Activated CD8-positive, alpha-beta memory T cell treated with anti-CD3 and anti-CD28 coated beads for 1 hour (primary cell): ENCODE results near the gene SYNPO2.
"Not testable (repeated sequence)": the region's sequence is repeated elsewhere in the genome, so short reads cannot be mapped to it uniquely, and the experiment has no call there.

Source experiments
- DNase-seq, 2 donors: peaks; one replicate each; pipeline ENCODE4 v3.0.0-alpha.2; 2020; ENCODE audit warnings: low read depth in 1 of 2; ENCODE audit errors: extremely low read depth in 1 of 2

The SYNPO2 gene

GRCh38 chr4:118877797-118878196 lies 10.9 kb upstream of the SYNPO2 start:
- DNase-seq, result no peak

- DNase-seq, result not testable (repeated sequence)
Observed at GRCh38 chr4:118878507-118878906, 10.1 kb upstream of the SYNPO2 start.

DNA sequence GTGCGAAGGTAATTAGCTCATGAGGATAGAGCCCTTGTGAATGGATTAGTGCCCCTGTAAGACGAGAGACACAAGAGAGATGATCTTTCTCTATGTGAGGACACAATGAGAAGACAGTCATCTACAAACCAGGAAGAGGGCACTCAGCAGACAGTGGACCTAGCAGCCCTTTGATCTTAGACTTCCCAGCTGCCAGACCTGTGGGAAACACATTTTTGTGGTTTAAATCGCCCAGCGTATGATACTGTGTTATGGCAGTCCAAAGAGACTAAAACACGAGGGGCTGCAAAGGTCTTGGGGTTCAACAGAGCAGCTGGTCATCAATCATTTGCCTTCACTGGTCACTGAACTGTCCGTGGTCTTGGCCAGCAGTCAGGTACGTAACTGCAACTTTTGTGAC lies 9.2 kb upstream of the SYNPO2 start:
- no peak for DNase-seq

GRCh38 chr4:118881512-118882146 lies 7.0 kb upstream of the SYNPO2 start:
- no peak for DNase-seq

DNA sequence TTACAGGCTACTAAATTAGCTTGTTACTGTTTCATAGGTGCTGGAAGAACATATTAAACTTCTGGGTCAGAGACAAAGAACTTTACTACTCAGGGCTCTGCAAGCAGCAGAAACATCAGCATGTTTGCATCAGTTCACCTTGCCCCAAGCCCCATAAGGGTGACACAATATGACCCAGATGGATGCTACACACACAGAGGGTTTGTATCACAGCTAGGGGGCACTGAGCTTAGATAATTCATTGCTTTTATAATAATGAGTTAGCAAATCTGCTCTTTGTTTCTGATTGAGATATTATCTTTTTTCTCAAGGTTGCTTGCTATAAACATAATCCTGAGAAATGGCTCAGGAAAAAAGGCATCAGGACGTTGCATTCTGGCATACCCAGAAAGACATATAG lies 4.8 kb upstream of the SYNPO2 start:
- DNase-seq, result no peak

GRCh38 chr4:118884716-118885115 lies 3.9 kb upstream of the SYNPO2 start:
- no peak for DNase-seq

DNA sequence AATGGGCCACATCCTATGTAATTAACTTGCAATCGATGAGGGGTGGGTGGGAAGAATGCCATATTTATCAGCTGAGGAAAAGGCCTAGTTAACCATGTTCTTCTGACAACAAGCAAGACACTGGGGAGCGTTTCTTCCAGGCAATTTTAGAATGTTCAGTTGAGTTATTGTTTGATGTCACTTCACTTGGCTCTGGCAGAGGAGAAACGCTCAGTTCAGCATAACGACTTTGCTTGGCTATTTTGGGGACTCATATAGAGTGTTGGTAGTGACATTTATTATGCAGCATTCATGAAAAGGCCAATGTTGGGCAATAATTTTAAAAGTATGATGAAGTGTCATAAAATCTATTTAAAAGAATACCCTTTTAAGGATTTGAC lies 648 bp downstream of the SYNPO2 start:
- no peak for DNase-seq

- DNase-seq, result no peak
Observed at GRCh38 chr4:118894034-118894433, 5.4 kb downstream of the SYNPO2 start.

DNA sequence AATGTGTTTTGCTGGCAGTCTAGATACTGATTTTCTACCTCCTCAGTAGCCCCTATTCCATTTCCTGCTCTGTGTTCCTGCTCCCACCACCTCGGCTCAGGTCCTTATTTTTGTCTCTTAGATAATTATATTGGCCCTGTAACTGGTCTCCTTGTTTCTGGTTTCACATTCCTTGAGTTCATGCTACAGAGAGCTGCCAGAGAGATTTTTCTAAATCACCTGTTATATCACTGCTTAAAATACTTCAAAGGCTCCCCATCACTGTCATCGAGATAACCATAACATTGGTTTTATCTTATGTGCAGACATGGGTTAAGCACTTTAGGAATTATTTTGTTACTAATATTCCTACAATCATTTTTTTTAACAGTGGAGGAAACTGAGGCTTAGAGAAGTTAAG lies 9.6 kb downstream of the SYNPO2 start:
- DNase-seq, result no peak

DNA sequence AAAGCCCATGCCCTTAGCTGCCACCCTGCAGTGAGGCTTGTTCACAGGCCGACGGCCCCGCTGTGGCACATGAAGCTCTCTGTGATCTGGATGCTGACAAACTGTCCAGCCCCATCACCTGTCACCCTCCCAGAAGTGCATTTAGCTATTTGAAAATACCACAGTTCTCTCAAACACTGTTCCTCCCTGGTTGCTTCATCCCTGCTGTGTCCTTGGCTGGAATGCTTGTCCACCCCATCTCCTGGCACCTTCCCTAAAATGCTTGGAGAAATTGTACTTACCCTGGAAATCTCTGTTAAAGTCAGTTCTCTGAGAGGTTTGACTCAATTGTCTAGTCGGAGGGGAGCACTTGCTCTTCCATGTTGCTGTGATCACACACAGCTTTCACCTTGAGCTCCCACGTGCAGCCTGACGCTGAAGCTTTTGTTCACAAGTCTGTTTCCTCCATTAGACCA lies 10.1 kb downstream of the SYNPO2 start:
- DNase-seq, result no peak

- DNase-seq, result no peak
Observed at GRCh38 chr4:118904418-118904817, 15.8 kb downstream of the SYNPO2 start.

DNA sequence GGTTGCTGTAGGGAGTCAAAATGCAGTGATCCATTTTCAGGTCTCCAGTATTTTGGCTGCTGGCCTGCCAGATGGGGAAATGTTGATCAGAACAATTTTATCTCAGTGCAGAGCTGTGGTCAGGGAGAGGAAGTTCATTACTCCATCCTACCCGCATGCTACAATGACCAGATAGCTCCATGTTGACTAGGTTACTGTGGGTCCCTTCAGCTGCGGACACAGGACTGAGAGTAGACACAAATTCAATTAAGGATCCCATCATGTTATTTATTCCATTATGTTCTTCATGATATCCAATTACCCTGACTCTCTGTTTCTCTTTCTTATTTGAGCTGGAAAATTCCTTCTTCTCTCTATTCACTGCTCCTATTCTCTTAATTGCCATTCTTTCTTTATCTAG lies 16.3 kb downstream of the SYNPO2 start:
- no peak for DNase-seq

GRCh38 chr4:118905566-118905965 lies 16.9 kb downstream of the SYNPO2 start:
- DNase-seq, result no peak

DNA sequence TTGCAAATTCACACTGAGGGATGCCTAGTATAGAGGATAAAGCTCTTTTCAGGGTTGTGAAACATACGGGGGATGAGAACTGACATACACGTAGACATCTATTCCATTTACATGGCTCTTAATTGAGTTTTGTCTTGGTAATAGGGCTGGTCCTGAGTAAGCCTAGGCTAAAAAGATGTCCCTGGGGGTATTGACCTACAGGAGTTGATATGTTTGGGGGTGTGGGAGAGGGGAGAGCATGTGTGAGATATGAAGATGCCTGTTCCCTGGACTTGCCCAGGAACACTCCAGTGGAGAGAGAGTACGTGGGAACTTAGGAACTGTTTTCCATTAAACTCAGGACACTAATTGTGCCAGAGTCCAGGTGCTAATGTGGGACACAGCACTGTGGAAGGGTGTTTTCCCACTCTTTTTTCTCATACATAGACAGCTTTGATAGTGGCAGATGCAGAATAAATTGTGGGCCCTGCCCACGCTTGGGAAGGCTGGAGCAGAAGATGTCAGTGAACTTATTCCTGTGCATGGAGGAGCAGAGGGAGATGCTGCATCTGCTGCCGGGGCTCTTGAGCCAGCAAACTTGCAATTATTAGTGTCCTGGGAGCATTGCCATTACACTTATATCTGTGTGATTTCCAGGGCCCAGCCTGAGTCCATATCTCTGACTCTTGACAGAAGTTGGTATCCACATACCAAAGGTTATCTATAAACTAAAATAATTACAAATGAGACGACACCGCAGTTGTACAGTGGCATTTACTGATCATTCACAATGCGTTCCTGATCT lies 20.7 kb downstream of the SYNPO2 start:
- DNase-seq, result no peak

DNA sequence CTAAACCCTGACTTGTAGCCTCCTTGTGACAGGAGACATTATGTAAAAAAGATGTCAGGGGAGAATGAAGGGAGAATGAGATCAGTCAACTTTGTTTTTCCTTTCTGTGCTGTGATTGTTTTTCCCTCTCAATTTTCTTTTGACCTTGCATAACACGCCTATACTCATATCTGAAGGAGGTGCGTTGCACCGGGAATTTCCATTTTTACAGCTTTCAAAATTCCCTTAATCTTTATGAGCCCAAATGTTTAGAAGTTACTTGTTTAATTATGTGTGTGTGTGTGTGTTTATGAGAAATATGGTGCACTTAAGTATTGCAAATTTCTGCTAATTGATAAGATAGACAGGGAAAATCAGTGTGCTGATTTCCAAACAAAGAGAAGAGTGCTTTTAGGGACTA lies 21.6 kb downstream of the SYNPO2 start:
- DNase-seq, result no peak

DNA sequence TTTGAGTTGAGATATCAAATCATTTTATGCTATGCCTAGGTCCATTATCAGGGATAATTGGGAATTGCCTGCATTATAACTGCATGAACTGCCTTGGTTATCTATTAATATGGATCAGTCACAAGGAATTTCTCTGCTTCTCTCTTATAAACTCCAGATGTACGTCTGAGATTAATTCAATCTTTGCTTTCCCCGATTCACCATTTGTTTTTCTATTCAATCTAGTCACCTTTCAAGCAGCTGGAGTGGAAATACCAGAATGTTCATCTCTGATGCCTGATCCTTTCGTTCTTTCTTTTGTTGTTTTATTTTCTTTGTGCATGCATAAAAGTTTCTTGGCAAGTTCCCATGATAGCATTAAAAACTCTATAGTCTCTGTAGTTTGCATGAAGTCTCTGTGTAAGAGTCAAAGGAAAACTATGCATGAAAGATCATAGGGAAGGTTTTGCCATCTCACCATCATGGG lies 22.6 kb downstream of the SYNPO2 start:
- no peak for DNase-seq

DNA sequence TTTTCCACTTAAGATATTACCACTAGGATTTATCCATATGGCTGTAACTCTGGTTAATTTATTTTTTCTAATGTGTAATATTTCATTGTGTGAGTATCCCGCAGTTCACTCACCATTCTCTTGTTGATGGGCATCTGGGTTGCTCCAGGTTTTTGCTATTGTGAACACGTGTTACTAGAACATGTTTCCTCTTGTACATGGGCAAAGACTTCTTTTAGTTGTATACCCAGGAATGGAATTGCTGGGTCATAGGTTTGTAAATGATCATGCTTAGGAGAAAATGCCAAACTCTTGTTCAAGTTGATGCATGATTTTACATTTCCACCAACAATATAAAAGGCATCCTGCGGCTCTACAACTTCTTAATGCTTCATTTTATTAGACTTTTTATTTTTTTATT lies 26.8 kb downstream of the SYNPO2 start:
- DNase-seq, result no peak

DNA sequence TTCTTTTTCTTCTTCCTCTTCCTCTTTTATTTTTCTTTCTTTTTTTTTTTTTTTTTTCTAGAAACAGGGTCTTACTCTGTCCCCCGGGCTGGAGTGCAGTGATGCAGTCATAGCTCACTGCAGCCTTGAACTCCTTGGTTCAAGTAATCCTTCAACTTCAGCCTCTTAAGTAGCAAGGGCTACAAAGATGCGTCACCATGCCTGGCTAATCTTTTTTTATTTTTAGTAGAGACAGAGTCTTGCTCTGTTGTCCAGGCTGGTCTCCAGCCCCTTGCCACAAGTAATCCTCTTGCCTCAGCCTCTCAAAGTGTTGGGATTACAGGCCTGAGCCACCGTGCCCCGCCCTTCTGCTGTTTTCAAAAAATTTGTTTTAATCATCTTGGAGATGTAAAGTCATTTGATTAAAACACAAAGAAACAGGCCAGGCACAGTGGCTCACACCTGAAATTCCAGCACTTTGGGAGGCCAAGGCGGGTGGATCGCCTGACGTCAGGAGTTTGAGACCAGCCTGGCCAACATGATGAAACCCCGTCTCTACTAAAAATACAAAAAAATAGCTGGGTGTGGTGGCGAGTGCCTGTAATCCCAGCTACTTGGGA lies 28.1 kb downstream of the SYNPO2 start:
- DNase-seq, result no peak

DNA sequence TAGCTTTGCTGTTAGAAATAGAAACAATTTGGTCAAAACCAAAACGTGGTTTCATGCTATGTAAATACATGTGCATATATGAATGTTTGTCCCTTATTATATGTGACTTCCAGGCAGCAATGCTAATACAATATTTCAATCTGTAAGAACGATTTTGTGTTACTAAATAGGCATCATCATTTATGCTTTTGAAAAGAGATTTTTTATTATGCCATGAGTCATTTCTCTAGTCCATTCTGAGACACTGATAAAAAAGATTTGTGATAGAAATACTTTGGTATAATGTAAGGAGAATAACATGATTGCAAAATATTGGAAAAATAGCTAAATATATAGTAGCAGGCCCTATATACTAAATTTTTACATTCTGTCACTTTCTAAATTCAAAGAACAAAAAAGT lies 28.9 kb downstream of the SYNPO2 start:
- DNase-seq, result no peak

GRCh38 chr4:118918388-118918787 lies 29.7 kb downstream of the SYNPO2 start:
- DNase-seq, result no peak

- DNase-seq, result no peak
Observed at GRCh38 chr4:118920247-118920646, 31.6 kb downstream of the SYNPO2 start.

DNA sequence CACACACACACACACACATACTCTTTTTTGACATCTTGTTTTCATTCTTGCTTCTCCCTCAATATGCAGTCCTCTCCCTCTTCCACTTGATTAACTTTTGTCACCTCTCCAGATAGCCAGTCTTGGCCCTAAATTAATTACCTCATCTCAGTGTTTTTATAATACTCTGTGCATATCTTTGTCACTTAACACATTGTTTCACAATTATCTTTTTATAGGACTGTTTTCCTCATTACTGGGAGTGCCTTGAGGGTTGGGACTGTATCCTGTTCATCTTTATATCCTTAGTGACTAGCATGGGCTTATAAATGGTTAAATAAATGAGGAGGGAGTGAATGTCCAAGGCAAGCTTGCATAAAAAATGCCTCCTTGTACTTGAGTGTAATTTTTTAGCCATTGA lies 33.1 kb downstream of the SYNPO2 start:
- DNase-seq, result no peak
